ENCODE measurements around the gene NOP9.

The NOP9 gene

GRCh38 chr14:24325963-24326362, 26.3 kb downstream of the NOP9 start:
- TF ChIP-seq CEBPB (IDR thresholded peaks at IDR 0.05) (no peak), MAX (IDR thresholded peaks at IDR 0.05) (no peak), TEAD4 (IDR thresholded peaks at IDR 0.05) (no peak), USF1 (IDR thresholded peaks at IDR 0.05) (no peak), RAD21 (IDR thresholded peaks at IDR 0.05; ENCODE audit: low read depth) (no peak), REST (IDR thresholded peaks at IDR 0.05; ENCODE audit: low read depth) (no peak), YY1 (IDR thresholded peaks at IDR 0.05; ENCODE audit: low read depth) (no peak), TCF12 (IDR thresholded peaks at IDR 0.05; ENCODE audit: low read depth) (no peak), ZBTB7A (IDR thresholded peaks at IDR 0.05; ENCODE audit: low read depth) (no peak), EGR1 (IDR thresholded peaks at IDR 0.05) (no peak), NFIC (IDR thresholded peaks at IDR 0.05) (no peak), EP300 (IDR thresholded peaks at IDR 0.05; ENCODE audit: borderline replicate concordance) (no peak)

- TF ChIP-seq RAD21 (IDR thresholded peaks at IDR 0.05; ENCODE audit: low read depth) (no peak), EP300 (IDR thresholded peaks at IDR 0.05; ENCODE audit: borderline replicate concordance) (no peak)
Observed at GRCh38 chr14:24327303-24327702, 27.7 kb downstream of the NOP9 start.

GRCh38 chr14:24327914-24328313, 28.3 kb downstream of the NOP9 start:
- peak; percentile 63 for TF ChIP-seq RAD21 (IDR thresholded peaks at IDR 0.05; ENCODE audit: low read depth)

GRCh38 chr14:24329073-24329663, 29.5 kb downstream of the NOP9 start:
- TF ChIP-seq RAD21 (IDR thresholded peaks at IDR 0.05; ENCODE audit: low read depth), result no peak
- no peak for TF ChIP-seq TEAD4 (IDR thresholded peaks at IDR 0.05)
- TF ChIP-seq EP300 (IDR thresholded peaks at IDR 0.05; ENCODE audit: borderline replicate concordance), result no peak
- no peak for TF ChIP-seq CREB1 (IDR thresholded peaks at IDR 0.05; ENCODE audit: low read depth)
- TF ChIP-seq NFIC (IDR thresholded peaks at IDR 0.05), result no peak
- no peak for TF ChIP-seq MAX (IDR thresholded peaks at IDR 0.05)
- no peak for TF ChIP-seq YY1 (IDR thresholded peaks at IDR 0.05; ENCODE audit: low read depth)
- no peak for TF ChIP-seq REST (IDR thresholded peaks at IDR 0.05; ENCODE audit: low read depth)
- no peak for TF ChIP-seq CEBPB (IDR thresholded peaks at IDR 0.05)
- TF ChIP-seq USF1 (IDR thresholded peaks at IDR 0.05), result no peak

GRCh38 chr14:24329736-24330135, 30.1 kb downstream of the NOP9 start:
- no peak for TF ChIP-seq EGR1 (IDR thresholded peaks at IDR 0.05)
- no peak for TF ChIP-seq EP300 (IDR thresholded peaks at IDR 0.05; ENCODE audit: borderline replicate concordance)
- TF ChIP-seq REST (IDR thresholded peaks at IDR 0.05; ENCODE audit: low read depth), result no peak
- TF ChIP-seq TEAD4 (IDR thresholded peaks at IDR 0.05), result no peak
- no peak for TF ChIP-seq FOXM1 (IDR thresholded peaks at IDR 0.05; ENCODE audit: borderline replicate concordance, low read depth)
- no peak for TF ChIP-seq MAX (IDR thresholded peaks at IDR 0.05)
- TF ChIP-seq ZBTB7A (IDR thresholded peaks at IDR 0.05; ENCODE audit: low read depth), result no peak
- TF ChIP-seq CREB1 (IDR thresholded peaks at IDR 0.05; ENCODE audit: low read depth), result no peak
- TF ChIP-seq YY1 (IDR thresholded peaks at IDR 0.05; ENCODE audit: low read depth), result no peak
- TF ChIP-seq USF1 (IDR thresholded peaks at IDR 0.05), result no peak
